ENCODE measurements around the gene ZNF552.
"Not testable (repeated sequence)": the region's sequence is repeated elsewhere in the genome, so short reads cannot be mapped to it uniquely, and the experiment has no call there.

ZNF552 gene

DNA sequence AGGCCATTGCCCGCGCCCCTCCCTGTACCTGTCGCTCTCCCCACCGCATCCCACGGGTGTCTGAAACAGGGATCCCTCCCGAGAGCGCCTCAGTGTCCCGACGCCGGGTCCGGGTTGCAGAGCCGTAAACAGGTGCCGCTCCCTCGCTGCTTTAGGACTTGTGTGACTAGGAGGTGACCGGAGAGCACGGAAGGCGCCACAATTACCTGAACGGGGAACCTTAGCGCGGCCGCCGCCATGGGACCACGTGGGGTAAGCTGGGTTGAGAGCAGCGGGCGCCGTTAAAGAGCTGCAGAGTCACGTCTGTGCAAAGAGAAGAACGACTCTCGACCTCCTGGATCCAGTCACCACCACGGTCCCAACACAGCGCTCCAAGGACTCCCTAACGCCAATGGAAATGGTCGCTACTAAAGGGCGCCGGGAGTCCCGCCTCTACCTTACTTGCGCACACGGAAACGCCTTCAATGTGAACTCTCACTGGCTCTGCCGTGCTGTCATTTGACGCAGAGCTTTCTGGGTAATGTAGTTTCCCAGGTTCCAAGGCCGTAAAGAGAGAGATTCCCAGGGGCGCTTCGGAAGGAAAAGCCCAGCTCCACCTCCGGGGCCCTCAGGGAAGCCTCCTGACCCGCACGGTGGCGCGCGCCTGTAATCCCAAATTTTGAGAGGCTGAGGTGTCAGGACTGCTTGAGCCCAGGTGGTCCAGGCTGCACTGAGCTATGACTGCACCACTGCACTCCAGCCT lies at the start of gene ZNF552:
ZNF552 (minus strand) TSS at position 409 of the 742 bp plus-strand sequence; CDS start at position 239, 170 bp downstream.
- peak; percentile 57 to 64 (median 61) for DNase-seq (ENCODE audit: low read depth in 2 of 3, low spot score in 1 of 3)

- DNase-seq (ENCODE audit: low read depth in 2 of 3, low spot score in 1 of 3): not testable (repeated sequence)
Measured at GRCh38 chr19:57862351-57862750, 47.6 kb upstream of the ZNF552 start.

GRCh38 chr19:57854117-57854516 lies 39.4 kb upstream of the ZNF552 start:
- DNase-seq (ENCODE audit: low read depth in 2 of 3, low spot score in 1 of 3): not testable (repeated sequence)

GRCh38 chr19:57851812-57852603 lies 37.3 kb upstream of the ZNF552 start:
- not testable (repeated sequence) for DNase-seq (ENCODE audit: low read depth in 2 of 3, low spot score in 1 of 3)

GRCh38 chr19:57850553-57851017 lies 35.9 kb upstream of the ZNF552 start:
- DNase-seq (ENCODE audit: low read depth in 2 of 3, low spot score in 1 of 3): no peak

- peak; percentile 58 to 68 (median 60) for DNase-seq (ENCODE audit: low read depth in 2 of 3, low spot score in 1 of 3)
Measured at GRCh38 chr19:57849666-57850473, 35.2 kb upstream of the ZNF552 start, which contains the start of gene ZNF587. ZNF587 (plus strand) TSS chr19:57849859; CDS start chr19:57850039, 180 bp downstream.

GRCh38 chr19:57849162-57849665 lies 34.5 kb upstream of the ZNF552 start:
- not testable (repeated sequence) for DNase-seq (ENCODE audit: low read depth in 2 of 3, low spot score in 1 of 3)

GRCh38 chr19:57847164-57847563 lies 32.5 kb upstream of the ZNF552 start:
- DNase-seq (ENCODE audit: low read depth in 2 of 3, low spot score in 1 of 3): not testable (repeated sequence)

DNA sequence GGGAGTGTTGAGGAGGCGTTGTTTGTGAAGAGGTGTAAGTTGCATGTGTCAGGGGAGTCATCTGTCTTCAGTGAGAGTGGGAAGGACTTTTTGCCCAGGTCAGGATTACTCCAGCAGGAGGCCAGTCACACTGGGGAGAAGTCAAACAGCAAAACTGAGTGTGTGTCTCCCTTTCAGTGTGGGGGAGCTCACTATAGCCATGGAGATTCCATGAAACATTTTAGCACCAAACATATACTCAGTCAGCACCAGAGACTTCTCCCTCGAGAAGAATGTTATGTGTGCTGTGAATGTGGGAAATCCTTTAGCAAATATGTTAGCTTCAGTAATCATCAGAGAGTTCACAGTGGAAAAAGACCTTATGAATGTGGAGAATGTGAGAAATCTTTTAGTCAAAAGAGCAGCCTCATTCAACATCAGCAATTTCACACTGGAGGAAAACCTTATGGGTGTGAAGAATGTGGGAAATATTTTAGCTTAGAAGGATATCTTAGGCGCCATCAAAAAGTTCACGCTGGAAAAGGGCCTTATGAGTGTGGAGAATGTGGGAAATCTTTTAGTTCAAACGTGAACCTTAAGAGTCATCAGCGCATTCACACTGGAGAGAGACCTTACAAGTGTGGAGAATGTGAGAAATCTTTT lies 26.5 kb upstream of the ZNF552 start:
- no peak for DNase-seq (ENCODE audit: low read depth in 2 of 3, low spot score in 1 of 3)

GRCh38 chr19:57838622-57839191 lies 24.0 kb upstream of the ZNF552 start:
- not testable (repeated sequence) for DNase-seq (ENCODE audit: low read depth in 2 of 3, low spot score in 1 of 3)

DNA sequence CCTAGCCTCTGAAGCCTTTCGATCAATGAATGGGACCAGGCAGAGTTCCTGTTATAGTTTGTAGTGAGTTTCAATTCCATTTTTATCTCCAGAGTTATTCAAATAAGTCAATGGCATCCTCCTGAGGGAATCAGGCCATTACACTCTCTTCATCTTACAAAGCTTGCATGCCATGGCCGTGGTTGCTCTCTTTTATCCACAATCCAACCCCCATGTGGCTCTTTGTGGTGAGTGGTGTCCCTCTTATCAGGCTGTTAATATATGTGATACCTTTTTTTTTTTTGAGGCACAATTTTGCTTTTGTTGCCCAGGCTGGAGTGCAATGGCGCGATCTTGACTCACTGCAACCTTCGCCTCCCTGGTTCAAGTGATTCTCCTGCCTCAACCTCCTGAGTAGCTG lies 22.3 kb upstream of the ZNF552 start:
- not testable (repeated sequence) for DNase-seq (ENCODE audit: low read depth in 2 of 3, low spot score in 1 of 3)

DNA sequence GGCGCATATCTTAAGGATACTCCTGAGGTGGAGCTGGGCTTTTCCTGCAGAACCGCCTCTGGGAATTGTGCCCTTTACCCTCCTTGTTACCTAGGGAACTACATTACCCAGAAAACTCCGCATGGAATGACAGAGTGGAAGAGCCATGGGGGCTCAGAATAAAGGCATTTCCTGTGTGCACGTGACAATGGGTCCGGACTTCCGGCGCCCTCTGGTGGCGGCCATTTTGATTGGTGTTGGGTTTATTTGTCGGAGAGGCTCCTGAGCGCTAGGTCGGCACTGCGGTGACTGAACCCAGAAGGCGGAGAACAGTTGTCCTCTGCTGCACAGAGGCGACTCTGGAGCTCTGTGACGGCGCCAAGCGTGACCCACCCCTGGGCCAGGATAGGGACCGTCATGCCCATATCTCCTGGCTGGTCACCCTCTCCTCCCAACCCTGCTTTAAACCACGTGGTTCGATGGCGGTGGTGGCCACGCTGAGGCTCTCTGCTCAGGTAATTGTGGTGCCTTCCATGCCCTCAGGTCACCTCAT lies 15.4 kb upstream of the ZNF552 start, which contains the start of gene ZNF587B:
ZNF587B (plus strand) TSS at position 229 of the 532 bp plus-strand sequence; CDS start at position 459, 230 bp downstream.
- DNase-seq (ENCODE audit: low read depth in 2 of 3, low spot score in 1 of 3): no peak

DNA sequence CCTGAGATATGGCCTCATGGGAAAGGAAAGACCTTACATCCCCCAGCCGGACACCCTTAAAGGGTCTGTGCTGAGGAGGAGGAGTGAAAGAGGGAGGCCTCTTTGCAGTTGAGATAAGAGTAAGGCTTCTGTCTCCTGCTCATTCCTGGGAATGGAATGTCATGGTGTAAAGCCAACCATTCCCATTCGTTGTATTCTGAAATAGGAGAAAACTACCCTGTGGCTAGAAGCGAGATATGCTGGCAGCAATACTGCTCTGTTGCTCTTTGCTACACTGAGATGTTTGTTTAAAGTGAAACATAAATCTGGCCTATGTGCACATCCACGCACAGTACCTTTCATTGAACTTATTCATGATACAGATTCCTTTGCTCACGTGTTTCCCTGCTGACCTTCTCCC lies 14.6 kb upstream of the ZNF552 start:
- DNase-seq (ENCODE audit: low read depth in 2 of 3, low spot score in 1 of 3): no peak

- no peak for DNase-seq (ENCODE audit: low read depth in 2 of 3, low spot score in 1 of 3)
Measured at GRCh38 chr19:57825511-57825910, 10.8 kb upstream of the ZNF552 start.

GRCh38 chr19:57823608-57824007 lies 8.9 kb upstream of the ZNF552 start:
- DNase-seq (ENCODE audit: low read depth in 2 of 3, low spot score in 1 of 3): not testable (repeated sequence)

GRCh38 chr19:57823155-57823554 lies 8.4 kb upstream of the ZNF552 start:
- not testable (repeated sequence) for DNase-seq (ENCODE audit: low read depth in 2 of 3, low spot score in 1 of 3)

GRCh38 chr19:57821501-57821900 lies 6.8 kb upstream of the ZNF552 start:
- not testable (repeated sequence) for DNase-seq (ENCODE audit: low read depth in 2 of 3, low spot score in 1 of 3)

DNA sequence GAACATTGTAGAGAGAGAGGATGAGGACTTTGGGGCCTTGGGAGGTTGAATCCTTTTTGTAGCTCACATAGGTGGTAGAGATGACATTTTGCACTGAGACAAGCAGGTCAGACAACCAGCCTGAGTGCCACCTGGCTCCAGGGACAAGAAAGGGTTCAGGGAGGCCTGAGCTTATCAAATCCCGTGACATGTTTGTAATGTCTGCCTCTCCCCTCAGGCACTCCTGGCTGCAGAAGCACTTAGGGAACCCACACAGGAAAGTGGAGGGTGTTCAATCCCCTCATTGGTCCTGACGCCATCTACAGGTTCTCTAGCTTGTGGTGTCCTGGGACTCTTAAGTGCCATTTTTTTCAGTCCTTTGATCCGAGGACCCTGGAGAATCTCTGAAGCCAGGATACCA lies 6.4 kb upstream of the ZNF552 start:
- DNase-seq (ENCODE audit: low read depth in 2 of 3, low spot score in 1 of 3): not testable (repeated sequence)

GRCh38 chr19:57820599-57820998 lies 5.9 kb upstream of the ZNF552 start:
- DNase-seq (ENCODE audit: low read depth in 2 of 3, low spot score in 1 of 3): no peak

Measured in stimulated activated CD4-positive, alpha-beta T cell treated with anti-CD3 and anti-CD28 coated beads, Interleukin-12 subunit alpha, Interleukin-12 subunit beta, amount 100 ng/mL, for 48 hours (primary cell).